ENCODE results near the gene SYCP2.
A peak's percentile ranks its signal among the peaks of the same experiment; 100 is the strongest.

SYCP2 gene

GRCh38 chr20:59820204-59821041 is 113.0 kb downstream of the SYCP2 start:
- DNase-seq, result peak; percentile 86

- DNase-seq, result no peak
These were observed 113.8 kb downstream of the SYCP2 start for GRCh38 chr20:59819496-59820203.

GRCh38 chr20:59818911-59819310 is 114.5 kb downstream of the SYCP2 start:
- no peak for DNase-seq

- no peak for DNase-seq
These were observed 115.4 kb downstream of the SYCP2 start for GRCh38 chr20:59817846-59818615.

GRCh38 chr20:59817406-59817805 is 116.0 kb downstream of the SYCP2 start:
- no peak for DNase-seq

- DNase-seq, result no peak
These were observed 117.2 kb downstream of the SYCP2 start for GRCh38 chr20:59816146-59816738.

- no peak for DNase-seq
These were observed 118.5 kb downstream of the SYCP2 start for GRCh38 chr20:59814840-59815340.

- no peak for DNase-seq
These were observed 119.2 kb downstream of the SYCP2 start for GRCh38 chr20:59813948-59814839.

Measured in midbrain (tissue), 1 donor.